Memory B cell (primary cell): Measurements from ENCODE around the gene HES6.
A peak's percentile ranks its signal among the peaks of the same experiment; 100 is the strongest.

Experiments used
- ATAC-seq: fragments of 150-1000 bp; cut with Tn5 transposase; 2 replicates; pipeline ENCODE4 v1.10.0; 2021; ENCODE audit warnings: low read depth, mild to moderate bottlenecking, moderate library complexity
- DNase-seq, 2 donors: peaks; one replicate each; pipeline ENCODE4 v3.0.0; 2022; ENCODE audit warnings: low spot score in 2 of 2
- H3K27ac Mint-ChIP-seq: one replicate; pipeline ENCODE4 v1.8.0; 2022; ENCODE audit warnings: mild to moderate bottlenecking, moderate library complexity, mixed read lengths
- H3K27me3 Mint-ChIP-seq: one replicate; pipeline ENCODE4 v1.8.0; 2022; ENCODE audit warnings: mixed read lengths
- H3K36me3 Mint-ChIP-seq: one replicate; pipeline ENCODE4 v1.8.0; 2022; ENCODE audit warnings: mild to moderate bottlenecking, mixed read lengths
- H3K4me1 Mint-ChIP-seq: one replicate; pipeline ENCODE4 v1.8.0; 2022; ENCODE audit warnings: mixed read lengths
- H3K4me3 Mint-ChIP-seq: one replicate; pipeline ENCODE4 v1.8.0; 2022; ENCODE audit warnings: mild to moderate bottlenecking, moderate library complexity, mixed read lengths
- H3K9me3 Mint-ChIP-seq: one replicate; pipeline ENCODE4 v1.8.0; 2022; ENCODE audit warnings: mixed read lengths

HES6 gene, protein sequence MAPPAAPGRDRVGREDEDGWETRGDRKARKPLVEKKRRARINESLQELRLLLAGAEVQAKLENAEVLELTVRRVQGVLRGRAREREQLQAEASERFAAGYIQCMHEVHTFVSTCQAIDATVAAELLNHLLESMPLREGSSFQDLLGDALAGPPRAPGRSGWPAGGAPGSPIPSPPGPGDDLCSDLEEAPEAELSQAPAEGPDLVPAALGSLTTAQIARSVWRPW

DNA sequence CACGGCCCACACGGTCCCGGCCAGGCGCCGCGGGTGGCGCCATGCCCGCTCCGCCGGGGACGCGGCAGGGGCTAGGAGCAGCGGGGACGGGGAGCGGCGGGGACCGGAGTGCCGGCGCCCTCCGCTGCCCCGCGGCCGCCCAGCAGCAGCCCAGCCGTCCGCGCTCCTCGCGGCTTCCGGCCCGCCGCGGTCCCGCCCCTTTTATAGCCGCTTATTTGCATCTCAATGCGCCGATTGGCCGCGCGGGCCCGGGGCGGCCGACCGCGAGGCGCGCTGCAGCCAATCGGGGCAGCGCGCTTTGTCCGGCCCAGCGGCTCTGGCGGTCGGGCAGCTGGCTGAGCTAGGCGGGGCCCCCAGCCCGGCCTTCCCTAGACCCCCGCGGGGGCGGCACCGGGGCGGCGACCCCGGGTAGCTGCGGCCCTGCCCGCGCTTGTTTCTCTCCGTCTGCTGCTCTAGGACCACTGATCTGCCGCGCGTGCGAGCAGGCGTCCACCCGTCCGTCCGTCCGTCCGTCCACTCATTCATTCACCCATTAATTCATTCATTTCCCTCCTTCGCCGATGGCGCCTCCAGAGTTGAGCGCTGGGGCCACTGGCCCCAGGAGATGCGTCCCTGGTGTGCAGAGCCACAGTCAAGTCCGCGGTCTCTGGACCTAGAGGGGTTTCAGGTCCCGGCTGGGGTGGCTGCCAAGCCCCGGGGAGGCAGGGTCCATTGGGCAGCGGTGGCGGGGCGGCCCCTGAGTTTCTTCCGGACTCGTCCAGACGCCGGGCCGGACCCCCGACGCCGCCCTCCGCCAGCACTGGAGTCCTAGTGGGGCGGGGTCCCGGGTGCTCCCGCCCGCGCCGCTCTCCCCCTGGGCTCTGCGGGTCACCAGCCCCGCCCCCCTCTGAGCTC, at the start of gene HES6:
Gene HES6, minus strand, starts transcription at position 176 of the 894 bp plus-strand sequence. Its CDS starts 133 bp downstream, at position 43.
- no peaks in the 10 kb centered on the region for H3K9me3 Mint-ChIP-seq
- peaks cover 16% of the 10 kb centered on the region for H3K27me3 Mint-ChIP-seq
- ATAC-seq: peak; percentile 86
- peaks cover 2% of the 10 kb centered on the region for H3K36me3 Mint-ChIP-seq
- peak within 1 kb of the TSS; percentile 99 for H3K4me3 Mint-ChIP-seq
- peaks cover 9% of the 10 kb centered on the region for H3K4me1 Mint-ChIP-seq
- no peak within 1 kb of the TSS for H3K27ac Mint-ChIP-seq
- DNase-seq: peak; percentile 60 to 69

DNA sequence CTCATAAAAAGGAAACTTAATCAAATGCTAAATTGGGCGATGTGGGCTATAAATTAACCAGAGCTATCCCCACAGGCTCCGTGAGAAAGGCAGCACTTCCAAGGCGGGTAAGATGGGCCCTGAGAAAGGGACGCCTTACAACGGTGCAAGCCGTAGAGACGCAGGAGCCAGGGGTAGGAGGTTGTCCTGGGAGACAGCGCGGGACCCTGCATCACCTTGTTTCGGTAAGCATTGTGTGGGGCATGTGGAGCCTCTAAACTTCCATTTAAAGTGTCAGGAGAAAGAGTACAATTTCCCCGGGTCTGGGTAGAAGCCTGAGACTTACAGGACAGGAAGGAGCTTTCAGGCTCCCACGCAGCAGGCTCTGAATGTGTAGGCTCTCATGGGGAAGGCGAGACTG, 49.7 kb upstream of the HES6 start:
- Mint-ChIP-seq H3K27ac (peak overlapping the region; percentile 97), H3K4me1 (peaks cover 27% of the 10 kb centered on the region), H3K36me3 (no peaks in the 10 kb centered on the region), H3K9me3 (no peaks in the 10 kb centered on the region), H3K27me3 (no peaks in the 10 kb centered on the region), H3K4me3 (peak overlapping the region; percentile 97)
- DNase-seq: no peak
- ATAC-seq: no peak

DNA sequence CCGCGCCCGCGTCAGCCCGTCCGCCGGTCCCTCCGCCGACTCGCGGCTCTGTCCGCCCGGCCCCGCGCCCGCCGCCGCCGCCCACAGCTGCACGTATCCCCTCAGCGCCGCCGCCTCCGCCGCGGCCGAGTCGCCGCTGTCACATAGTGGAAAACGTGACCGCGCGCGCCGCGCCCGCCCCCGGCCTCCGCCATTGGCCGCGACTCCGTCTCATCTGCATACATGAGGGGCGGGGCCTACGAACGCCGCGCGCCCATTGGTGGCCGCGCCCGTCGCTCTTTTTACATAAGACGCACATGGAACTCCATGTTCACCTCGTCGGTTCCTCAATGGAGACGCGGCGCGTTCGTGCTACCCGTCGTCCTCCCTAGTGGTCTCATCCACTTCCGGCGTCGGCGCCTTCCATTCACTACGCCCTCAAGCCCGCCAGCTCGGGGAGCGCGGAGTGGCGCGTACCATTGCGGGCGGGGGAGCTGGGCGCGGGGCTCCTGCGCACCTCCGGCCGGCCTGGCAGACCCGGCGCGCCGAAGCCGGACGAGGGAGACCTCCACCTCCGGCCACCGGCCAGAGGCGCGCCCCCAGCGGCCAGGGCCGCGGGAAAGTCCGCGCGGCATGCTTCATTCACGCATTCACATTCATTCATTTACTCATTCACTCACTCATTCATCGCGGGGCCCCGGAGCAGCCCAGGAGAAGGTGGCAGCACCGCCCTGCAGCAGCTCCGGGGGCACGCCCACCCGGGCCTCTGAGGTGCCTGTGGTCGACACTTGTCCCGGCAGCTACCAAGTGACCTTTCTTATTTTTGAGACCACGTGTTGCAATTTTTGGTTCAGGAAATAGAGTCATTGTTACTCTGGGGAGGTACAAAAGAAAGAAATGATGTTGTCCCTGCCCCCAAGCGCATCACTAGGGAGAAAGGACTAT, 49.1 kb upstream of the HES6 start:
- Mint-ChIP-seq H3K4me1 (peaks cover 28% of the 10 kb centered on the region), H3K4me3 (peak overlapping the region; percentile 97), H3K27me3 (no peaks in the 10 kb centered on the region), H3K36me3 (no peaks in the 10 kb centered on the region), H3K9me3 (no peaks in the 10 kb centered on the region), H3K27ac (peak overlapping the region; percentile 97)
- ATAC-seq (peak; percentile 86), DNase-seq (peak; percentile 95 to 97)

DNA sequence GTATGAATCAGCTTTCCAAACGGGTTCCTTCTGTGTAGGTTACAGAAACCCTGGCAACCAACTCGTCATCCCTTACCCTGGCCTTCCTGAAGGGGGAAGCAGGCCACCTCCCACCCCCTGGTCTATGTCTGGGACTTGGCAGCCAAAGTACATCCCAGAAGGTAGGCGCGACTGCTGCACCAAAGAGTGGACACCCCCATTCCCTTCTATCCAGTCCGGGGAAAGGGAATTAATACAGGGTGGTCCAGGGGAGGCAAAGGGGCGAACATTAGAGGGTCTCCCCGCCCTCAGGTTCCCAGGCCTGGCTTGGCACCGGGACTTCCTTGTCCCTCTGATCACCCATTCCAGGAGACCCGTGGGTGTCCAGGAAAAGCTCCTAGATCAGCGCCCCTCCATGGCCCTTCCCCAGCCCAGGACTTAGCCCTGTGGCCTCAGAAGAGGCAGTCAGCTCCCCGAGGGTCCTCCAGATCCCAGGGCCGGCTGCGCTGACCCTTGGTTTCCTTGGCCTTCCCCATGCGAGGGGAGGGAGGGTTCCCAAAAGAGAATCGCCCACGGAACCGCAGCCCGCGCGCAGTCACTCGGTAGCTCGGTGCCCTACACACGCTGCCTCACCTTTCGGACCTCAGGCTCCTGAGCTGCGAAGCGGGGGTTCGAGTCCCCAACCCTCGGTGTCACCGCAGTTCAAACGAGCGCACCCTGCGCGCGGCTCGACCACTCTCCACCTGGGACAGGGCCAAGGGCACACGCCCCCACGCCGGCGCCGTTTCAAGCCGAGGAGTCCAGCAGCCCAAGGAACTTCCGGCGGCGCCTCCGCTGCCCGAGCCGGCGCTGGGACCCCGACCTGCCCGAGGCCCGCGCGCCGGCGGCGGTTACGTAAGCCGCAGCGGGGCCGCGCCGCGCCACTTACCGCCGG, 48.2 kb upstream of the HES6 start, which contains the start of gene PER2:
Gene PER2, minus strand, starts transcription at position 874 of the 913 bp plus-strand sequence. CDS start 10,674 bp downstream, outside the sequence.
- Mint-ChIP-seq H3K27me3 (no peaks in the 10 kb centered on the region), H3K4me3 (peak within 1 kb of the TSS; percentile 97), H3K36me3 (no peaks in the 10 kb centered on the region), H3K9me3 (no peaks in the 10 kb centered on the region), H3K4me1 (peaks cover 37% of the 10 kb centered on the region), H3K27ac (peak within 1 kb of the TSS; percentile 97)
- peak in 1 of 2 donors; percentile 13 for DNase-seq
- ATAC-seq: peak; percentile 16

DNA sequence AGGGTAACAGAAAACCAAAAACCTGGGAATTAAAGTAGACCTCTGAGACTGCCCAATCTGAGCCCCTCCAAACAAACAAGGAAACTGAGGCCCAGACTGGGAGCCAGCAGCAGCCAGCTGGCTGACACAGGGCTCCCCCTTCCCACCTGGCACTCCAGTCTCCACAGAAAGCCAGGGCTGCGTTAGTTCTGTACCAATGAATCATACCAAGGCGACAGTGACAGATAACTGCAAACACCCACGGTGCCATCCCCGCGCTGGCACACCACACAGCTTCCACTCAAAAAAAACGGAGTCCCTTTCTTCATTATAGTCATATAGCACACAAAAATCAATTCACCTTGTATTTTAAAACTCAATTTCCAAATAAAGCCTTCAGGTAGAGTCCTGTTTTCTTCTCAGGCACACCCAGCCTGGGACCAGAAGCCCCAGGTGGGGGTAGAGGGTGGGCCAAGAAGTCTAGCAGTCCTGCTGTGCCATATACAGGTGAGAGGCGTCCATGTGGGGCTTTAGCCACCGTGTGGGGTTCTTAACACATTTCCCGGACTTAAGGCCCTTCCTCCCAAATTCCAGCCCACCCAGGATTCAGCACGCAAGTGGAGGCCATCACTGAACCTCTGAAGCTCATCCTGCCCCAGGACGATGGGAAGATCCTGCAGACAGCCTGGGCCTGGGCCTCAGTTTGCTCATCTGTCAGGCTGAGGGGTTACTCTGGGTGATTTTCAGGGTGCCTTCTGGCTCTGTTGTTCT, 47.3 kb upstream of the HES6 start:
- Mint-ChIP-seq H3K27ac (peak overlapping the region; percentile 97), H3K9me3 (no peaks in the 10 kb centered on the region), H3K27me3 (no peaks in the 10 kb centered on the region), H3K36me3 (no peaks in the 10 kb centered on the region), H3K4me3 (peak overlapping the region; percentile 80), H3K4me1 (peaks cover 44% of the 10 kb centered on the region)
- ATAC-seq (no peak), DNase-seq (no peak)

DNA sequence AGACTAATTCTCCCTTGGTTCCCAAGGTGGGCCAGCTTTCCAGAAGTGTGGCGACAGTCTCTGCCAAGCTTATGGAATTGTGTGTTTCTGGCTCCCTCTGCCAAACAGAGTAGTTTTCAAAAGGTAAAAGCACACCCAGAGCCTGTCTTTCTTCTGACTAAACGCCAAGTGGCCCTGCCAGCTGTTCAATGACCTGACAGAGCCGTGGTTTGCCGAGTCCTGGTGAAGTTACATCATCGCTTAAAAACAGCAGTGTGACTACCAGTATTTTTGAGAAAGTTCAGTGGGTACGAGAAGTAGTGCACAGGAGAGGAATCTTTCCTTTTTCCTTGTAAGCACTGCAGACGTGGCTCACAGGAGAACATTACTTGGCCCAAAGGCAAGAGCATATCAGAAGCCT, 46.7 kb upstream of the HES6 start:
- Mint-ChIP-seq H3K36me3 (no peaks in the 10 kb centered on the region), H3K4me3 (no peak overlapping the region), H3K4me1 (peaks cover 45% of the 10 kb centered on the region), H3K9me3 (no peaks in the 10 kb centered on the region), H3K27me3 (no peaks in the 10 kb centered on the region), H3K27ac (peak overlapping the region; percentile 38)
- DNase-seq: no peak
- no peak for ATAC-seq

DNA sequence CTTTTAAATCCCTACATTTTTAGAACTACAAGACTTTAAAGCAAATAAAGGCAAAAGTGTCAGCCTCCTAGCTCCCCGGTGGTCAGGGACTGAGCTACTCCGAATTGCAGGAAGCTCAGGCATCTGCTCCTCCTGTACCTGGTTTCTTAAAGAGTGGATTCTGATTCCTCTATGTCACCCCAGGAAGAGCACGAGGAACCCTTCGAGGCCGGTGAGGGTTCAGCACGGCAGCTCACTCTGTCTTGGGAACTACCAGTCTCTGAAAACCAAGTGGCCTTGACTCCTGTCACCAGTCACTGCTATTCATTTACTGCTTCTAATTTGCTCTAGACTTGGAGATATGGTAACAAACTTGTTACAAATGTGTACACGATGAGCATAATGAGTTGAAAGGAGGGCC, 46.3 kb upstream of the HES6 start:
- ATAC-seq (no peak), DNase-seq (no peak)
- H3K36me3 Mint-ChIP-seq: no peaks in the 10 kb centered on the region
- no peaks in the 10 kb centered on the region for H3K27me3 Mint-ChIP-seq
- H3K4me1 Mint-ChIP-seq: peaks cover 45% of the 10 kb centered on the region
- no peak overlapping the region for H3K4me3 Mint-ChIP-seq
- H3K9me3 Mint-ChIP-seq: no peaks in the 10 kb centered on the region
- H3K27ac Mint-ChIP-seq: peak overlapping the region; percentile 38

DNA sequence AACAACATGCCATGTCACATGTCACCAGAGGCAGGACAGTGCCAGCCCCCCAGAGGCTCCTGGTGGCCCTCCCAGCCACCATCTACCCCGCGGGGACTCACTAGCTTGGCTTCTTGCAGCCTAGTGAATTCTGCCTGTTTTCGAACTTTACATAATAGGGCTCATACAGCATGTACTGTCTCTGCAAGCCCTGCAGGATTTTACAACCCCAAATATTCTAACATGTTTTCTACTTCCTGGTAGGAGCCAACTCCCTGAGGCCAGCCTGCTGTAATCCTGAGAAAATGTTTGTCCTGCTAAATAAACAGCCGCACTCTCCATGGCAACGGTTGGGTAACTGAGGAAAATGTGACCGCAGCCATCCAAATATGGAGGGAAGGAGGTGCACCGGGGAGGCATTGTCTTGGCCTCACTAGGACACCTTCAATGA, 45.8 kb upstream of the HES6 start:
- no peak for ATAC-seq
- Mint-ChIP-seq H3K9me3 (no peaks in the 10 kb centered on the region), H3K27ac (no peak overlapping the region), H3K4me1 (peaks cover 46% of the 10 kb centered on the region), H3K4me3 (no peak overlapping the region), H3K27me3 (no peaks in the 10 kb centered on the region), H3K36me3 (no peaks in the 10 kb centered on the region)
- DNase-seq: no peak

DNA sequence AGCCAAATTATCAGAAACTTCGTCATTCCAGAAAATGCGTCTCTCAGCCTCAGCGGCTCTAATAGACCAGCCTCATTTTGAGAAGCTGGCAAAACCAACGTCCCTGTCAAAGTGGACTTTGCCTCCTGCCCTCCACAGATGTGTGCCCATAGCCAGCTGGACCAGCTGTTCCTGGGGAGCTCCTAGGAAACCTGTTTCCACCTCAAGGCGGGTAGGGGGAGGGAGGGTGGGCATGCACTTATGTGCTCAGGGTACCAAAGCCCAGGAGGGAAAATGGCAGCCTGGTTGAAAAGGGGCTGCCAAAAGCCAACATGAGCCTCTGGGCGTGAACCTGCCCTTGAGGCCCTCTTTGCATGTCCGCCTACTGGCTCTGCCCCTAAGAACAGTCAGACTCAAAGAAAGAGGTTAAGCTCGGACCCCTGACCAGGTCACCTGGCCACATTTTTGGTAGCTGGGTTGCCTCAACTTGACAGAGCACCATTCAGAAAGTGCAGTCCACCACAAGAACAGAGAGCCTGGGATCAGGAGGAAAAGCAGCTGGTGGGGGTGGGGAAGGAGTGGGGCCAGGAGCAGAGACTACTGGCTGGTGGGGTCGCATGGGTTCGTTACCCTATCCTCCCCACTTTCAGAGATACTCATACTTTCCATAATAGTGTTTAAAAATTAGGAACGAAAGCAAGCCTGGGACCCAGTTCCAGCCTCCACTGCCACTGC, 45.1 kb upstream of the HES6 start:
- Mint-ChIP-seq H3K4me3 (no peak overlapping the region), H3K27me3 (no peaks in the 10 kb centered on the region), H3K4me1 (peaks cover 46% of the 10 kb centered on the region), H3K9me3 (no peaks in the 10 kb centered on the region), H3K36me3 (peaks cover 2% of the 10 kb centered on the region), H3K27ac (no peak overlapping the region)
- DNase-seq (no peak), ATAC-seq (no peak)

DNA sequence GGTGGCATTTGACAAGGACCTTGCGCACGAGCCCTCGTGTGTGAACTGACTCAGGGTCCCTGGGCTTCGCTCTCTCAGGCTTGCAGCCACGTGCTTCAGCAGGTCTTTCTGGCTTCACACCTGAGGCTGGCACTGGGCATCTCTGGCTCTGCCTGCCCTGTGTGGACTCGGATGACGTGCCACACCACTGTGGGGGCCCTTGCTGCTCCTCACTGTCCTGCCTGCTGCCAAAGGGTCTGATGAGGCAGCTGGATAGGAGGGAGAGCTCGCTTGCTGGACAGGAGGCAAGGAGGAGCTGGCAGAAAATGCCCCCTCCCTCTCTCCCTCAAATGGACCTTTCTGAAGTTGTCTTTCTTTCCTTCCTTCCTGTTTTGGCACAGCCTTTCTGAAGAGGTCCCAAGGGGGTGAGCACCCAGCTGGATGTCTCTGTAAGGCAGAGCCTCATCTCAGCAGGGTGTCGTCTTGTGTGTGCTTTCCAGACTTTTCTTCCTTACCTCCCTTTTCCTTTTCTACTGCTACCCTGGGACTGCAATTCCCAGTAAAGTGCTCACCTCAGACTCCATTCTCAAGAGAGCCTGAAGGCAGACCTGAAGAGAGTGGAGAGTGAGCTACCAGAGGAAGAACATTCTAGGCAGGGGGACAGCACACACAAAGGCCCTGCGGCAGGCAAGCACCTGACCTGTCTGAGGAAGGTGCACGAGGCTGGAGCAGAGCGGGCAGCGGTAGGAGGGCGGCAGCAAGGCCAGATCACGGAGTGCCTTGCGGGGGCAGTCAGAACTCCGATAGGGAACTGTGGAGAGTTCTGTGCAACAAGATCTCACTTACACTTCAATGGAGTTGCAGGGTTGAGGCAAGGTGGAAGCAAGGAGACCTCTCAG, 43.3 kb upstream of the HES6 start:
- Mint-ChIP-seq H3K4me1 (peaks cover 40% of the 10 kb centered on the region), H3K27ac (no peak overlapping the region), H3K4me3 (no peak overlapping the region)

DNA sequence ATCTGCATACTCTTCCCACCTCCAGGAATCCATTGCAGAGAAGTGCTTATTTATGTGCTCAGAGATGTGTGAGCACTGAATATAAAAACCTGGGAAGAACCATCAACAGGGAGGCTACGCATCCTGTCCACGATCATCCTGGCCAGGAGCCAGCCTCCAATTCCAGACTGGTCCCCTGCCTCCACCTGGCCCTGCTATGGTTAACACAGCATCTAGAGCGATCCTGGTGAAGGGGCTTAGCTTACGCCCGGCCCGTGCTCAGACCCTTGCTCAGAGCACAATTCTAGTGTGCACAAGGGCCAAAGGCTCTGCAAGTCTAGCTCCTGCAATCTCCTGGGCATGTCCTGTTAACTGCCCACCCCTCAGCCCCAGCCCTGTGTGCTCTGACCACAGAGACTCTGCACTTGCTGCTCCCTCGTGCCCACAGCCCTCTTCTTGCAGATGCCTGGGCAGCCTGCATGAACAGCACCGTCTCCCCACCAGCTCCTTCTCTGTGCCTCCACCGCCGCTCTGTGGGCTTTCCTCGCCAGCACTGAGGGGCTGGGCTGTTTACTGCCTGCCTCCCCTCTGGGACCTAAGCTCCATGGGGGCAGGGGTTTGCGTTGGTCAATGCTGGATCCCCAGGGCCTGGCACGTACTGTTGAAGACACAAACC, 42.1 kb upstream of the HES6 start:
- H3K4me3 Mint-ChIP-seq: no peak overlapping the region
- ATAC-seq (no peak), DNase-seq (no peak)
- no peak overlapping the region for H3K27ac Mint-ChIP-seq
- peaks cover 34% of the 10 kb centered on the region for H3K4me1 Mint-ChIP-seq
- H3K9me3 Mint-ChIP-seq: no peaks in the 10 kb centered on the region
- H3K36me3 Mint-ChIP-seq: peaks cover 6% of the 10 kb centered on the region
- no peaks in the 10 kb centered on the region for H3K27me3 Mint-ChIP-seq

More for the DNA sequence above, 43.3 kb upstream of the HES6 start:
- no peaks in the 10 kb centered on the region for H3K9me3 Mint-ChIP-seq
- H3K36me3 Mint-ChIP-seq: peaks cover 3% of the 10 kb centered on the region
- no peaks in the 10 kb centered on the region for H3K27me3 Mint-ChIP-seq
- no peak for ATAC-seq
- no peak for DNase-seq
